RKO (cell line): ENCODE results near the gene PRRT4.
A peak's percentile ranks its signal among the peaks of the same experiment; 100 is the strongest.

Source experiments
- DNase-seq: peaks from one replicate; pipeline ENCODE4 v3.0.0-alpha.2; 2016; ENCODE audit warnings: low spot score

PRRT4 gene

GRCh38 chr7:128344431-128344774 lies 17.1 kb downstream of the PRRT4 start:
- no peak for DNase-seq

- DNase-seq: peak; percentile 96
Measured at GRCh38 chr7:128343554-128344430, 17.7 kb downstream of the PRRT4 start, which contains the start of gene RBM28. TSS of gene RBM28 (minus strand) at chr7:128343908. CDS start at chr7:128343793, 115 bp downstream.

DNA sequence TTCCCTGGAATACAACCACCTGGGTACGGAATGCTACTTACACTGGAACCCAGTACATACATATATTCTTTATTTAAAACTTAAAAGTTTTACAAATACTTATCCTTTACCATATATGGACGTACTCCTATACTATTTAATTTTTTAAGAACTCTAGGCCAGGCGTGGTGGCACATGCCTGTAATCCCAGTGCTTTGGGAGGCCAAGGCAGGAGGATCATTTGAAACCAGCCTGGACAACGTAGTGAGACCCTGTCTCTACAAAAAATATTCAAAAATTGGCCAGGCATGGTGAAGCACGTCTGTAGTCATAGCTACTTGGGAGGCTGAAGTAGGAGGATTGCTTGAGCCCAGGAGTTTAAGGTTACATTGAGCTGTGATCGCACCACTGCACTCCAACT lies 19.8 kb downstream of the PRRT4 start:
- DNase-seq: no peak

GRCh38 chr7:128335730-128336129 lies 25.8 kb downstream of the PRRT4 start:
- no peak for DNase-seq

DNA sequence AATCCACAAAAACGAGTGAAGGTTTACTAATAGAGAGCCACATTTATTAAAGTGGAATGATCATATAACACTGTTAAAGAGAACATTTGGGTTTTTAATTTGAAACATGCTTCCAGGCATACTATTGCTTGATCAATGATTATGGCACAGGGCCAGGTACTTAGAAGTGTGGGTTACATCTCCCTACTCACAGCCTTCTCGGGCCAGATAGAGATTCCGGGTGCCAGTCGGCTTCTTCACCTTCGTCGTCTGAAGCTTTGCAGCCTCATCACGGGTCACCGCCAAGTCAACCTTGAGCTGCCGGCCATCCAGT lies 37.2 kb downstream of the PRRT4 start:
- DNase-seq: no peak

DNA sequence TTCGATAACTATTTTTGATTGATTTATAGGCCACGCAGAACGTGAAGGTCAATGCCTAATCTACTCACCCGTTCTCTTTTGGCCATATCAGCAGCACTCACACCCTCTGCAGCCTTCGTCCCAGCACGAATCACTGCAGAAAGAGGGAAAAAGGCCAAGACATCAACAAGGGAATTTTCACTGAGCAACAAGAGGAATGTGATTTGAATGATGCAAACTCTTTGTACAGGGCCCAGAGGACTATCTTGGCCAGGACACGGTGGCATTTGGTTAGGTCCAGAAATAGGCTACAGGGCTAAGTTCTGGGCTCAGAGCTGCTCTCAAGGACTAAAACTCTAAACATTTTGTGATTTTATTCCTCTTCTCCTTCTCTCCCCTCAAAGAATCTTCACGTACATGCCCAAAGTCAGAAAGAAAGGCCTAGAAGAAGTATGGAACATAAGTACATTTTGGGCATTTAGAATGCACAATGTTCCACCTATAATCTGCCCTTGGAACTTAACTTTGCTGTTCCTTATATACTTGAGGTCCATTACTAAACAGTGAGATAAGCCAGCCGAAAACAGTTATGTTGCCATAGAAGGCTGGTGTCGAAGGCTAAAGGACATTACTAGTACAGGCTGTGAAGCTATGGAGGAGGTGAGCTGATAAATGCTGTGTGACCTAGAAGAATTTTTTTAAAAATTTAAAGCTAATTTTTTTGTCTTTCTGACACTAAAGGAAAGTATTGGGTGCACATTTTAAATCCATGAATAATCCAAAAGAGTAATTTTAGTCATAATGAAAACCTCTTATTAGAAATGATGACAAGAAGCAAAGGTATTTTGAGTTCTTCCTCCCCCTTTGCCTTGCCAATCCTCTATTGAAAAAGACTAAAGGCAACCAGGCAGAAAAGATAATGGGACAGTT lies 37.8 kb downstream of the PRRT4 start:
- DNase-seq: no peak

DNA sequence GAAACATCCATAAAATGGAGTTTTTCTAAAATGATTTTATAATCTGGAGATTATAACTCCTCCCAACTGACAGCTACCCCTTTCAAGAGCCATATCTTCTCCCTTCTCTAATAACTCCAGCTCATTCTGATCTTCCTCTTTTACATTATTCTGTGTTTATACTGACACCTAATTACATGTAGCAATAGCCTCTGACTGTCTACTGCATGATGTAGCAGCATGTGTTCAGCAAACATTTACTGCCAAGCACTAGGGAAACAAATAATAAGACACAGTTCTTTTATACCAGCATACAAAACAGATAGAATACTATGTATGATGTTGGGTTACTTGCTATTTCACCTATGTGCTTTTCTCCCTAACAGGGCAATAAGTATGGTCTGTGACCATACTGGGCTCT lies 38.5 kb downstream of the PRRT4 start:
- no peak for DNase-seq

DNA sequence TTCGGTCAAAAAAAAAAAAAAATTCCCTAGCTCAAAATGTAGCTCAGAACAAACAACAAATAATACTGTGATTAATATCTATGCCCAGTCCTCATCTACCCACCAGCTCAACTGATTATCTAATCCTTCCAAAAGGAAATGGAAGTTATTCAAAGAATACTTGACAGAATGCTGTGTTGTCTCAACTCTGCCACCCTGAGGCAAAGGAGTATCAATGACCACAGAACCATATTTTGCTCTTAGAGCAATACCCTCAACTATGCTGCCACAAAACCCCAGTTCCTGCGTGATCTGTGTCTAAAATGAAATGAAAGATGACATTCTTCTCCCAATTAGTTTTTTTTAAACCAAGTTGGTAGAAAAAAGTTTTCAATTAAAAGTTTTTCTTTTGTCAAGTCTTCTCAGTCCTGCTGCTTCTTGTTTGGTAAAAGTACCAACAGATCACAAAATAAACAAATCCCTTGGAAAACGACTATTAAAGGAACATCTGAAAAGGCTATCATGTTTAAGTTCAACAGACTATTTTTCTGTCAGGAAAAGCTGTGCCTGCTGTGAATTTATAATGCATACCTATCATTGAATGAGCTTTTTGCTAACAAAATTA lies 39.3 kb downstream of the PRRT4 start:
- peak; percentile 77 for DNase-seq

- no peak for DNase-seq
Measured at GRCh38 chr7:128321044-128321422, 40.5 kb downstream of the PRRT4 start.

DNA sequence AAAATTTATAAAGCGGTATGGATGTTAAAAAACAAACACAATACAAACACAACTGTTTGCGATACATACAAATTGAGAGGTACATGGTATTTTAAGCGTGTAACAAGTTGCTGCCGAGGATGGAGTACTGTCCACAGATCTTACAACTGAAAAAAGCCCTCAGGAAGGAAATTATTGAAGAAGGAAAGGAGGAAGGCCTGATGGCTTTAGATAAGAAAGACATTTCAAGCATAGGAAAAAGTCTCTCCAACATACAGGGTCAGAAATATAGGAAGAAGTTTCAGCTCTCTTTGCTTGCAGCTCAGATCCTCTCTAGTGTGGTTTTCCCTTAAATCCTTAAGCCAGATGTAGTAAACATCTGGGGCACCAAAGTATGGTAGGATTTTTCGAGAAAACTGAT lies 42.8 kb downstream of the PRRT4 start:
- no peak for DNase-seq

DNA sequence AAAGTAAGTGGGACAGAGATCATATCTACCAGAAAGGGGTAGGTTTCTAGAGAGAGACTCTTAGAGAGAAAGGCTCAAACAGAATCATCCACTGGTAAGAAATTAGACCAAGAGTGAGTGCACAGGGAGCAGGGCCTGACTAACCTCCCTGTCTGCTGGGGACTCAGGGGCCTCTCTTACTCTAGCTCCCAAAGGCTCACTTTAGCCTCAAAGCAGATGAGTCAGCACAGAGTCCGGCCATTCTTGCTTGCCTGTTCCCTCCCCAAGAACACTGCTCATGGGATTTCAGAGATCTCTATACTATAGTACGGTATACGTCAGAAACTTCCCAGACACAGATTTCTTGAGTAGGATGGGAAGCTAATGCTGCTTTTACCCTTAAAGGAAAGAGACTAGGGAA lies 50.5 kb downstream of the PRRT4 start:
- DNase-seq: no peak

DNA sequence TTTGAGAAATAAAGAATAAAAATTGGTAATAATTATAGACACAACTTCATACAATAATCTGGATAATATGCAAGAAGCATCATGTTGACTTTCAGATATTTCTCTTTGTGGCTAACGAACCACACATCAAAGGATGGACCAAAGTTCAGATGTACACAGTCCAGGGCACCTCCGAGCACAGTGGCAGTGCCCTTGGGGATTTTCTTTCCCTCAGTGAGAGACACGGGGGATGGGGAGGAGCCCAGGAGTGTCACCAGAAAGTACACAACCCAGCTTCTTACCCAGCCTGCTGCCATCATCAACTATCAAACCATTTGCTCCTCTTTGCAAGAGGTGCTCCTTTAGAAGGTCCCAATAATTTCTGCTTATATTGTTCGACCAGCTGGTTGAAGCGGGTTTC lies 51.0 kb downstream of the PRRT4 start:
- DNase-seq: no peak

DNA sequence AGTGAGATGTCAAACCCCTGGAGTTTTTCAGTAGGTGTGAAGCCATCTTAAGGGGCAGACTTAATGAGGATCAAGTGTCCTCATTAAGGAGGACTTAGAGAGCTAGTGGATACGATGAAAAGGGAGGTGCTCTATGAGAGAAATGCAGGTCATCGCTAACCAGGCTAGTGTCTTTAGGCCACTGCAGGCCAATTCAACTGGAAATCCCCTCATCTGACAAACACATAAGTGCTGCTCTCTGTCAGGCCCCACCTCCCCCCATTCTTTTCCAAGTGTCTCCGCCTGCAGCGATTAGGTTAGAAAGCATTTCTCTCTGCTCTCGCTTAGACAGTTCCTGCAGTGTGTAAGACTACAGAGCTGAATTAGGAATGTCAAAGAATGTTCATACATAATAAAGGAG lies 51.5 kb downstream of the PRRT4 start:
- DNase-seq: no peak

DNA sequence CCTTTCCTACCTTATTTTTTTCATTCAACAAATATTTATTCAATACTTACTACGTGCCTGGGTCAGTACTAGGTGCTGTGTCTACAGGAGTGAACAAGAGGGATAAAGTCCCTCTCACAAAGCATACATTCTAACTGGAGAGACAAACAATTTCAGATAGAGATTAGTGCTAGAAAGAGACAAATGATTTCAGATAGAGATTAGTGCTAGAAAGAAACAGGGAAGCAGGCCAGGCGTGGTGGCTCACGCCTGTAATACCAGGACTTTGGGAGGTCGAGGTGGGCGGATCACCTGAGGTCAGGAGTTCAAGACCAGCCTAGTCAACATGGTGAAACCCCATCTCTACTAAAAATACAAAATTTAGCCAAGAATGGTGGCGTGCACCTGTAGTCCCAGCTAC lies 52.4 kb downstream of the PRRT4 start:
- no peak for DNase-seq

DNA sequence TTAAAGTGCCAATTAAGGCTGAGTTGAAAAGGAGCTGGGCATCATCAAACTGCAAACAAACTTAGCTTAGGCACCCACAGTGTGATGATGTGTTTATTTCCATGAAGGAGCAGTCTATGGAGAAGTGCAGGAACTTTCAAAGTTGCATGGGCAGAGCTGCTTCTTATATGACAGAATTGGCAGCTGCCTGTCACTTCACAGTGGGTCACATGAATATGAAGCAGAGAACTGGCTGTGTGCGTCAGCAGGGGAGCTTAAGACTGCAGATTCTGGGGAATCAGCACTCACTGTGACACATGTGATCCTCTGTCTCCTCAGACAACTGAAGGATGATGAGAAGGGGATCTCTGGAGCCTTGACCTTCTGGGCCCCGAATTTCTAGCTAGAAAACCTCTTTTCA lies 54.4 kb downstream of the PRRT4 start:
- DNase-seq: no peak

DNA sequence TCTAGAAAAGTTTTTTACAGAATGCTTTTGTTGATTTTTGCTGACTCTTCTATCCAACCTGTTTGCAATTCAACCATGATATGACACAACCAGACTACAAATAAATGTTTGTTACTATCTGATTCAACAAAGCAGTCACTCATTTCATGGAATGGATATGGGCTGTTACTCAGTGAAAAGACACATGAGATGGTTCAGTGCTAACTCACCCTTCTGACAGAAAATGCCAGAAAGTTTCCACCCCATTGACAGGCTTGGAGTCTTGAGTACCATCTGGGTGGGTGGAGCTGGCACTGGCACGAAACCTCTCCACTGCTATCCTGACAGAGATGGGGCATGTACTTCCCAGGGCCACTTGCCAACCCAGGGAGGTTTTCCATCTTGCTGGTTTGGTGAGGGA lies 57.3 kb downstream of the PRRT4 start:
- peak; percentile 26 for DNase-seq

DNA sequence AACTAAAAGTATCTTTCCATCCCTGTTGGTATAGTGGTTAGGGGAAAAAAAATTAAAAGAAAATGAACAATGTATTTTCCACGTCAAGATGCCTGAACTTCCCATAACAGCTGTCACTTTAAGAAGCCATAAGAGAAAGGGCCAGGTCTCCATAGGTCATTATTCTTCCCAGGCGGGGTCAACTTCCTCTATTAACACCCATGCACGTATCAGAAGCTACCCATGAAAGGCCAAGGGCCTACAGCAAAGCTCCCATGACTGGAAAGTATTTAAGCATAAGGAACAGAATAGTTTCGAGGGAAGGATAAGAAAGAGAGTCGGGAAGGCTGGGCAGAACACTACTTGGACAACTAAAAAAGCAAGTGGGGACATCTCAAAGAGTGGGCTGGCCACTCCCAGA lies 57.8 kb downstream of the PRRT4 start:
- DNase-seq: no peak

DNA sequence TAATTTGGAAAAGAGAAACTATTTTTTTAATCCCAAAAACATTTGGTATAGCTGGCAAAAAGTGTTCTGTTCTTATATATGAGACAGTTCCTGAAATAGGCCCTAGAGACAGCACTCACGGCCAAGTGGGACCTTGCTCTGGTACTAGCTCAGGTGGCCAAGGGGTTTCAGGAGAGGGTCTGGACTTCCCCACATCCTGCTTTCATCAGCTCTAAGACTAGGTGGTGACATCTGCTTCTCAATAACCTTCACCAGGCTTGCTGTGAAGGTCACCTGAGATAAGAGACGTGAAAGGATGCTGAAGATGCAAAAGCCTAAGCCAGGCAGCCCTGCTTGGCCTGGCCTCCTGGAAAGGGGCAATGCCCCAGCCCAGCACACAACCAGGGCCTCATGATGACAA lies 58.4 kb downstream of the PRRT4 start:
- DNase-seq: no peak

GRCh38 chr7:128302139-128302538 lies 59.4 kb downstream of the PRRT4 start:
- DNase-seq: no peak
